H1 (cell line): ENCODE data around the gene TJP3. TPM values are rescaled to one million over a fixed set of nuclear protein-coding genes. Genes with fewer than 3 reads are reported as not detected.

Experiments used
- polyA plus RNA-seq, 7 experiments: library from polyadenylated mRNA; depleted of rRNA in 3 of 7; stranded (reverse) in 5 of 7; unstranded in 2 of 7; fragments of >200 nt in 5 of 7; fragments of 200-250 nt in 2 of 7; gene quantifications; 1 replicate in 5 of 7; 2 replicates in 1 of 7; 4 replicates in 1 of 7; pipeline versions ENCODE4 v1.2.1 to v1.2.3, GENCODE V29; 2011 to 2013; ENCODE audit warnings: missing spikeins in 2 of 7, mixed read lengths in 2 of 7
- total RNA-seq: library from RNA; stranded (reverse); fragmentation: NEBNext Ultra II Directional; extraction: Animal tissue kit (Norgen Biotek cat#: 25700); gene quantifications from 2 replicates; pipeline ENCODE4 v1.2.1, GENCODE V29; 2021
- TF ChIP-seq, protein P1 (sequence below): fragments of 300-600 bp; sonication (generic); IDR thresholded peaks from 2 replicates; pipeline ENCODE4 v1.7.1; 2012; ENCODE audit warnings: low read length, moderate library complexity, mild to moderate bottlenecking, inconsistent platforms; ENCODE audit not compliant: insufficient replicate concordance

Gene TJP3
- total and polyA plus RNA-seq, 2 of the 8 experiments (the other 6 are each of a cell fraction or from before 2014, with no cell fraction given), result 17.1 to 26.1 TPM

DNA sequence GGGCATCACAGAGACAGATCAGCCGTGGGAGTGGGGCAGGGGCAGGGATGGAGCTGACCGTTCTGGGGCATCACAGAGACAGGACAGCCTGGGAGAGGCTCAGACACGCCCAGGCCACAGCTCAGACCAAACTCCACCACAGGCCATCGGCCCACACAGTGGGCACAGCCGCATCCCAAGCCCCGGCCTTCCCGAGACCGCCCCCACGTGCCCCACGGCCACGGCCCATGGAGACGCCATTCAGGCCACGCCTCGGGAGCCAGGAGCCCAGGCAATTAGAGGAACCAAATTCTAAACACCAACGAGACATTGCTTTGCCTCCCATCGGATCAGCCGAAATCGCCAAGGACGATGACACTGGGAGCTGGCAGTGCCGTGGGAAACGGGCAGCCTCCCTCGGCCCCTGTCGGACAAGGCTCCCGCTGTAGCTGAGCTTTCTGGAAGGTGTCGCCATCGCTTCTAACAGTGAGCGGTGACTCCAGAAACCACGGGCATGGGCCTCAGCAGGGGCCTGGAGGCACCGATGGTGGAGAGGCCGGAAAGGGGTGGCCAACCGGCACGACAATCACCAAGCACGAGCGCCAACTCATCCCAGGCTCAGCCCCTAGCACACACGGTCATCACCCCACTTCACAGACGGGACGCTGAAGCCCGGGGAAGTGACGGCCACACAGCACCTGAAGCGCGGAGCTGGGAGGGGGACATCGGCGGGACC is 10.4 kb upstream of the TJP3 start (continued):
- TF ChIP-seq, protein P1, sequence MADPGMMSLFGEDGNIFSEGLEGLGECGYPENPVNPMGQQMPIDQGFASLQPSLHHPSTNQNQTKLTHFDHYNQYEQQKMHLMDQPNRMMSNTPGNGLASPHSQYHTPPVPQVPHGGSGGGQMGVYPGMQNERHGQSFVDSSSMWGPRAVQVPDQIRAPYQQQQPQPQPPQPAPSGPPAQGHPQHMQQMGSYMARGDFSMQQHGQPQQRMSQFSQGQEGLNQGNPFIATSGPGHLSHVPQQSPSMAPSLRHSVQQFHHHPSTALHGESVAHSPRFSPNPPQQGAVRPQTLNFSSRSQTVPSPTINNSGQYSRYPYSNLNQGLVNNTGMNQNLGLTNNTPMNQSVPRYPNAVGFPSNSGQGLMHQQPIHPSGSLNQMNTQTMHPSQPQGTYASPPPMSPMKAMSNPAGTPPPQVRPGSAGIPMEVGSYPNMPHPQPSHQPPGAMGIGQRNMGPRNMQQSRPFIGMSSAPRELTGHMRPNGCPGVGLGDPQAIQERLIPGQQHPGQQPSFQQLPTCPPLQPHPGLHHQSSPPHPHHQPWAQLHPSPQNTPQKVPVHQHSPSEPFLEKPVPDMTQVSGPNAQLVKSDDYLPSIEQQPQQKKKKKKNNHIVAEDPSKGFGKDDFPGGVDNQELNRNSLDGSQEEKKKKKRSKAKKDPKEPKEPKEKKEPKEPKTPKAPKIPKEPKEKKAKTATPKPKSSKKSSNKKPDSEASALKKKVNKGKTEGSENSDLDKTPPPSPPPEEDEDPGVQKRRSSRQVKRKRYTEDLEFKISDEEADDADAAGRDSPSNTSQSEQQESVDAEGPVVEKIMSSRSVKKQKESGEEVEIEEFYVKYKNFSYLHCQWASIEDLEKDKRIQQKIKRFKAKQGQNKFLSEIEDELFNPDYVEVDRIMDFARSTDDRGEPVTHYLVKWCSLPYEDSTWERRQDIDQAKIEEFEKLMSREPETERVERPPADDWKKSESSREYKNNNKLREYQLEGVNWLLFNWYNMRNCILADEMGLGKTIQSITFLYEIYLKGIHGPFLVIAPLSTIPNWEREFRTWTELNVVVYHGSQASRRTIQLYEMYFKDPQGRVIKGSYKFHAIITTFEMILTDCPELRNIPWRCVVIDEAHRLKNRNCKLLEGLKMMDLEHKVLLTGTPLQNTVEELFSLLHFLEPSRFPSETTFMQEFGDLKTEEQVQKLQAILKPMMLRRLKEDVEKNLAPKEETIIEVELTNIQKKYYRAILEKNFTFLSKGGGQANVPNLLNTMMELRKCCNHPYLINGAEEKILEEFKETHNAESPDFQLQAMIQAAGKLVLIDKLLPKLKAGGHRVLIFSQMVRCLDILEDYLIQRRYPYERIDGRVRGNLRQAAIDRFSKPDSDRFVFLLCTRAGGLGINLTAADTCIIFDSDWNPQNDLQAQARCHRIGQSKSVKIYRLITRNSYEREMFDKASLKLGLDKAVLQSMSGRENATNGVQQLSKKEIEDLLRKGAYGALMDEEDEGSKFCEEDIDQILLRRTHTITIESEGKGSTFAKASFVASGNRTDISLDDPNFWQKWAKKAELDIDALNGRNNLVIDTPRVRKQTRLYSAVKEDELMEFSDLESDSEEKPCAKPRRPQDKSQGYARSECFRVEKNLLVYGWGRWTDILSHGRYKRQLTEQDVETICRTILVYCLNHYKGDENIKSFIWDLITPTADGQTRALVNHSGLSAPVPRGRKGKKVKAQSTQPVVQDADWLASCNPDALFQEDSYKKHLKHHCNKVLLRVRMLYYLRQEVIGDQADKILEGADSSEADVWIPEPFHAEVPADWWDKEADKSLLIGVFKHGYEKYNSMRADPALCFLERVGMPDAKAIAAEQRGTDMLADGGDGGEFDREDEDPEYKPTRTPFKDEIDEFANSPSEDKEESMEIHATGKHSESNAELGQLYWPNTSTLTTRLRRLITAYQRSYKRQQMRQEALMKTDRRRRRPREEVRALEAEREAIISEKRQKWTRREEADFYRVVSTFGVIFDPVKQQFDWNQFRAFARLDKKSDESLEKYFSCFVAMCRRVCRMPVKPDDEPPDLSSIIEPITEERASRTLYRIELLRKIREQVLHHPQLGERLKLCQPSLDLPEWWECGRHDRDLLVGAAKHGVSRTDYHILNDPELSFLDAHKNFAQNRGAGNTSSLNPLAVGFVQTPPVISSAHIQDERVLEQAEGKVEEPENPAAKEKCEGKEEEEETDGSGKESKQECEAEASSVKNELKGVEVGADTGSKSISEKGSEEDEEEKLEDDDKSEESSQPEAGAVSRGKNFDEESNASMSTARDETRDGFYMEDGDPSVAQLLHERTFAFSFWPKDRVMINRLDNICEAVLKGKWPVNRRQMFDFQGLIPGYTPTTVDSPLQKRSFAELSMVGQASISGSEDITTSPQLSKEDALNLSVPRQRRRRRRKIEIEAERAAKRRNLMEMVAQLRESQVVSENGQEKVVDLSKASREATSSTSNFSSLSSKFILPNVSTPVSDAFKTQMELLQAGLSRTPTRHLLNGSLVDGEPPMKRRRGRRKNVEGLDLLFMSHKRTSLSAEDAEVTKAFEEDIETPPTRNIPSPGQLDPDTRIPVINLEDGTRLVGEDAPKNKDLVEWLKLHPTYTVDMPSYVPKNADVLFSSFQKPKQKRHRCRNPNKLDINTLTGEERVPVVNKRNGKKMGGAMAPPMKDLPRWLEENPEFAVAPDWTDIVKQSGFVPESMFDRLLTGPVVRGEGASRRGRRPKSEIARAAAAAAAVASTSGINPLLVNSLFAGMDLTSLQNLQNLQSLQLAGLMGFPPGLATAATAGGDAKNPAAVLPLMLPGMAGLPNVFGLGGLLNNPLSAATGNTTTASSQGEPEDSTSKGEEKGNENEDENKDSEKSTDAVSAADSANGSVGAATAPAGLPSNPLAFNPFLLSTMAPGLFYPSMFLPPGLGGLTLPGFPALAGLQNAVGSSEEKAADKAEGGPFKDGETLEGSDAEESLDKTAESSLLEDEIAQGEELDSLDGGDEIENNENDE, result no peak
